Activated CD4-positive, alpha-beta T cell treated with anti-CD3 and anti-CD28 coated beads, Interleukin-2, Interleukin-4, amounts not matched to agents 100 ng/mL and 50 ng/mL, durations not matched to agents 16 hours and 8 hours (primary cell): ENCODE measurements around the gene PAM16.

Experiments
- DNase-seq: peaks from one replicate; pipeline ENCODE4 v3.0.0-alpha.2; 2020; ENCODE audit warnings: low spot score

PAM16 gene

DNA sequence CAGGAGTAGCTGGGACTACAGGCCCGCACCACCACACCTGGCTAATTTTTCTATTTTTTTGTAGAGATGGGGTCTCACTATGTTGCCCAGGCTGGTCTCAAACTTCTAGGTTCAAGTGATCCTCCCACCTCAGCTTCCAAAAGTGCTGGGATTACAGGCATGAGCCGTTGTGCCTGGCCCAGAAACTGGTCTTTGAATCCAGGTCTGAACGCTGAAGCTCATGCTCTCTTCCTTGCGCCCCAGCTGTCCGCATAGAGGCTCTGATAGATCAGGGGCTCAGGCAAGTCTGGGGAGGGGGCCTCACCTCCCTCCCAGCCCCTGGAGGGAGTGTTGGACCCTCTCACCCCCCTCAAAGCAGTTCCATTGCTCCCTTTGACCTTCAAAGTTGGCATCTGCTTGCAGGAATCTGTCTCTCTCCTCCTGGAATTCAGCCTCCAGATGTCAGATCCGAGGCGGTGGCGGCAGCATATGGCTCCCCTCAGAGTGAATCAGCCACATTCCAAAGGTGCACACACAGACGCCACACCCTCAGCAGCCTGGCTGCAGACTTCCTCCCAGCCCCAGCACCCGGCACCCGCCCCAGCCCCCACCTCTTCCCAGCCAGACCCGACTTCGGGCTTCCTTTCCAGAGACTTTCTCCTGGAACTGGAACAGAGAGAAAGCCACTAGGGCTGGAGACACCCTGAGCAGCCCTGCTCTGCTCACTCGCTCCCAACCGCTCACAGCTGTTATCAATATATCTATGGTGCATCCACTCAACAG lies 52.2 kb downstream of the PAM16 start:
- DNase-seq, result no peak

DNA sequence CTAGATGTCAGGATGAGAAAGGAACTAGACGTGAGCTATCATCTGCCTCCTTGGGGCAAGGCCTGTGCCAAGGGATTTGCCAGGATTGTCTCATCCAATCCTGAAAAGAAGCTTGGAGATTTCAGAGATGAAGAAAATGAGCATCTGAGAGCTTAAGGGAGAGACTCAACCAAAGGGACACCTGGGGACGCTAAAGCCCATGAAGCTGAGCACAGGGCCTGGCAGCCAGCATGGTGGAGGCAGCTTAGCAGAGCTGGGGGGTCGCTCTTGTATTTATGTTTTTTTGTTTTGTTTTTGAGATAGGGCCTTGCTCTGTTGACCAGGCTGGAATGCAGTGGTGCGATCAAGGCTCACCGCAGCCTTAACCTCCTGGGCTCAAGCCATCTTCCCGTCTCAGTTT lies 53.6 kb downstream of the PAM16 start:
- DNase-seq, result no peak

DNA sequence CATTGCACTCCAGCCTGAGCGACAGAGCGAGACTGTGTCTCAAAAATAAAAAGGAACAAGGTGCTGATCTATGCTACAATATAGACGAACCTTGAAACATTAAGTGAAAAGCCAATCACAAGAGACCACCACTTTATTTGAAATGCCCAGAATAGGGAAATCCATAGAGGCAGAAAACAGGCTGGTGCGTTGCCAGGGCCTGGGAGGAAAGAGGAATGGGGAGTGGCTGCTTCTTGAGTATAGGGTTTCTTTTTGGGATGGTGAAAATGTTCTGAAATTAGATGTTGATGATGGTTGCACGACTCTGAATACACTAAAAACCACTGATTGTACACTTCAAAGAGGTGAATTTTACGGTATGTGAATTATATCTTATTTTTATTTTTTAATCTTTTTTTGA lies 55.5 kb downstream of the PAM16 start:
- DNase-seq, result no peak

DNA sequence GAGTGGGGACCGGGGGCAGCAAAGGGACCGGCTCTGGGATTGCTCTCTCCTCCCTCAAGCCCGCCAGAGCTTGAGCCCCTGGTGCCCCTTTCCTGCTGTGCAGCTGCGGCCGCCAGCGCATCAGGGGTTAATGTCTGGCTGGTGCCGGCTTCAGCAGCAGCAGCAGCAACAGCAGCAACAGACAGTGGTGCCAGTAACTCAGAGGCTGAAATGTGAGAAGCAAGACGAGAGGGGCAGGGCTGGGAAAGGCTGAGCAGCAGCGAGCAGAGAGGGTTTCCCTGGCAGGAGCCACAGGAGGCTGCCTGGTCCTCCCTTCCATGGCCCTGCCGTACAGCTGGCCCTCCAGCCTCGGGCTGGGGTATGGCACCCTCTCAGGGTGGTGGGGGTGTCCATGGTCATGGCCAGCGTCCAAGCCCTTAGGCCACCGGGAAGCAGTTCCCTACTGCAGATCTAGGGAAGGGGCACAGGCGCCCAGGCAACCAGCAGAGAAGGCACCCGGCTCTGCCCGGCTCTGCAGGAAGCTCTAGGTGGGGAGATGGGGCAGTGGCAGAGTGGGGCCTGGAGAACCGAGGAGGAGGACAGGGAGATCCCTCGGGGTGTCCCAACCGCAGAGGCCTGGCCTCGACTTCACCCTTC lies 57.2 kb downstream of the PAM16 start:
- no peak for DNase-seq

DNA sequence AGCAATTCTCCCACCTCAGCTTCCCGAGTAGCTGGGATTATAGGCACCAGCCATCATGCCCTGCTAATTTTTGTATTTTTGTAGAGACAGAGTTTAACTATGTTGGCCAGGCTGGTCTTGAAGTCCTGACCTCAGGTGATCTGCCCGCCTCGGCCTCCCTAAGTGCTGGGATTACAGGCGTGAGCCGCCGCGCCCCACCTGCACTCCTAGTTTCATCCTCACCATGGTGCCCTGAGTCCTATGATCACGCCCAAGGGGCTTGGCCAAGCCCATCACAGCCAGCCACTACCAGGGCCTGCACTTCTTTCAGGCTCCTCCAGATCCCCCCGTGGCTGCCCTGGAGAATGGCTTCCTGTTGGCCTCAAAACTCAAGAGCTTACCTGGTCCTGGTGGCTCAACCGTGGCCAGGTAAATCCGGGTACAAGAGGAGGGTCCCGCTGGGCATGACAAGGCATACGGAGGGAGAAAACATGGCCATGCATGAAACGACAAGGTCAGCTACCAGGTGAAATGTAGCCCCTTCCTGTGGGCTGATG lies 57.9 kb downstream of the PAM16 start:
- DNase-seq, result no peak

DNA sequence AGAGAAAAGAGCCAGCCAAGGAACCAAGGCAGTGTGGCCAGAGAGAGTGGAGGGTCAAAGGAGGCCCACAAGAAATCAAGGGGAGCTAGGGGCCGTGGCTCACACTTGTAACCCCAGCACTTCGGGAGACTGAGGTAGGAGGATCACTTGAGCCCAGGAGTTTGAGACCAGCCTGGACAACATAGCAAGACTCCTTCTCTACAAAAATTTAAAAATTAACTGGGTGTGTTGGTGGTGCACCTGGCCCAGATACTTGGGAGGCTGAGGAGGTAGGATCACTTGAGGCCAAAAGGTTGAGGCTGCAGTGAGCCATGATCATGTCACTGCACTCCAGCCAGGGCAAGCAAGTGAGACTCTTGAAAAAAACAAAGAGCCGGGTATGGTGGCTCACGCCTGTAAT lies 59.4 kb downstream of the PAM16 start:
- DNase-seq, result no peak
